Esophagus muscularis mucosa (tissue), 4 donors: Measurements from ENCODE around the gene IL17C.

ENCODE experiments used
- EP300 ChIP-seq: sonication (generic); formaldehyde crosslinking; IDR thresholded peaks from one replicate; pipeline ENCODE4 v1.6.1; 2017; ENCODE audit warnings: antibody characterized with exemption
- POLR2A ChIP-seq: fragments of 450-650 bp; IDR thresholded peaks from one replicate; pipeline ENCODE4 v1.6.1; 2017; ENCODE audit warnings: antibody characterized with exemption, moderate library complexity, mild to moderate bottlenecking, low read depth
- POLR2AphosphoS5 ChIP-seq, 2 donors: sonication (generic); formaldehyde crosslinking; IDR thresholded peaks; one replicate each; pipeline ENCODE4 v1.6.1; 2017; ENCODE audit warnings: antibody characterized with exemption in 2 of 2
- TF ChIP-seq, protein P1 (sequence below), 3 experiments: fragments of 200-600 bp in 2 of 3; fragments of 450-650 bp in 1 of 3; sonication (generic) in 2 of 3; IDR thresholded peaks; one replicate each; pipeline ENCODE4 v1.5.1; 2017 to 2019; ENCODE audit warnings: antibody characterized with exemption in 3 of 3, mild to moderate bottlenecking in 2 of 3, moderate library complexity in 1 of 3

GRCh38 chr16:88634141-88634993 is 4.0 kb upstream of the IL17C start:
- TF ChIP-seq POLR2A (no peak), EP300 (no peak), POLR2AphosphoS5 (IDR thresholded peaks at IDR 0.05) (no peak)
- TF ChIP-seq, protein P1, sequence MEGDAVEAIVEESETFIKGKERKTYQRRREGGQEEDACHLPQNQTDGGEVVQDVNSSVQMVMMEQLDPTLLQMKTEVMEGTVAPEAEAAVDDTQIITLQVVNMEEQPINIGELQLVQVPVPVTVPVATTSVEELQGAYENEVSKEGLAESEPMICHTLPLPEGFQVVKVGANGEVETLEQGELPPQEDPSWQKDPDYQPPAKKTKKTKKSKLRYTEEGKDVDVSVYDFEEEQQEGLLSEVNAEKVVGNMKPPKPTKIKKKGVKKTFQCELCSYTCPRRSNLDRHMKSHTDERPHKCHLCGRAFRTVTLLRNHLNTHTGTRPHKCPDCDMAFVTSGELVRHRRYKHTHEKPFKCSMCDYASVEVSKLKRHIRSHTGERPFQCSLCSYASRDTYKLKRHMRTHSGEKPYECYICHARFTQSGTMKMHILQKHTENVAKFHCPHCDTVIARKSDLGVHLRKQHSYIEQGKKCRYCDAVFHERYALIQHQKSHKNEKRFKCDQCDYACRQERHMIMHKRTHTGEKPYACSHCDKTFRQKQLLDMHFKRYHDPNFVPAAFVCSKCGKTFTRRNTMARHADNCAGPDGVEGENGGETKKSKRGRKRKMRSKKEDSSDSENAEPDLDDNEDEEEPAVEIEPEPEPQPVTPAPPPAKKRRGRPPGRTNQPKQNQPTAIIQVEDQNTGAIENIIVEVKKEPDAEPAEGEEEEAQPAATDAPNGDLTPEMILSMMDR (IDR thresholded peaks at IDR 0.05): no peak
